HL-60 (cell line): ENCODE results near the gene ERC2.

Source experiments
- POLR2AphosphoS5 ChIP-seq: IDR thresholded peaks from 2 replicates; pipeline ENCODE4 v1.6.1; 2012; ENCODE audit warnings: low read depth
- REST ChIP-seq: IDR thresholded peaks from 2 replicates; pipeline ENCODE4 v1.6.1; 2012; ENCODE audit warnings: low read depth; ENCODE audit not compliant: insufficient replicate concordance
- SPI1 ChIP-seq: IDR thresholded peaks from 2 replicates; pipeline ENCODE4 v1.6.1; 2012; ENCODE audit warnings: low read depth, mild to moderate bottlenecking, borderline replicate concordance
- TF ChIP-seq, protein P1 (sequence below): IDR thresholded peaks from one replicate; pipeline ENCODE4 v1.5.1; 2011; ENCODE audit warnings: low read length, control low read depth, inconsistent platforms; ENCODE audit not compliant: insufficient read depth

- TF ChIP-seq REST: no peak
- TF ChIP-seq, protein P1, sequence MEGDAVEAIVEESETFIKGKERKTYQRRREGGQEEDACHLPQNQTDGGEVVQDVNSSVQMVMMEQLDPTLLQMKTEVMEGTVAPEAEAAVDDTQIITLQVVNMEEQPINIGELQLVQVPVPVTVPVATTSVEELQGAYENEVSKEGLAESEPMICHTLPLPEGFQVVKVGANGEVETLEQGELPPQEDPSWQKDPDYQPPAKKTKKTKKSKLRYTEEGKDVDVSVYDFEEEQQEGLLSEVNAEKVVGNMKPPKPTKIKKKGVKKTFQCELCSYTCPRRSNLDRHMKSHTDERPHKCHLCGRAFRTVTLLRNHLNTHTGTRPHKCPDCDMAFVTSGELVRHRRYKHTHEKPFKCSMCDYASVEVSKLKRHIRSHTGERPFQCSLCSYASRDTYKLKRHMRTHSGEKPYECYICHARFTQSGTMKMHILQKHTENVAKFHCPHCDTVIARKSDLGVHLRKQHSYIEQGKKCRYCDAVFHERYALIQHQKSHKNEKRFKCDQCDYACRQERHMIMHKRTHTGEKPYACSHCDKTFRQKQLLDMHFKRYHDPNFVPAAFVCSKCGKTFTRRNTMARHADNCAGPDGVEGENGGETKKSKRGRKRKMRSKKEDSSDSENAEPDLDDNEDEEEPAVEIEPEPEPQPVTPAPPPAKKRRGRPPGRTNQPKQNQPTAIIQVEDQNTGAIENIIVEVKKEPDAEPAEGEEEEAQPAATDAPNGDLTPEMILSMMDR: no peak
- TF ChIP-seq SPI1: no peak
- TF ChIP-seq POLR2AphosphoS5: no peak
Measured at GRCh38 chr3:55515550-55516246, 952.6 kb downstream of the ERC2 start.
